Measurements from ENCODE around the gene STAC3. TPM values are rescaled to one million over a fixed set of nuclear protein-coding genes. Genes with fewer than 3 reads are reported as not detected.

Gene STAC3
- polyA plus RNA-seq, 12 donors = 178 to 563 (median 396) TPM; not detected in 1

- no peak for DNase-seq
These were observed 55.2 kb downstream of the STAC3 start for GRCh38 chr12:57195611-57196371.

DNA sequence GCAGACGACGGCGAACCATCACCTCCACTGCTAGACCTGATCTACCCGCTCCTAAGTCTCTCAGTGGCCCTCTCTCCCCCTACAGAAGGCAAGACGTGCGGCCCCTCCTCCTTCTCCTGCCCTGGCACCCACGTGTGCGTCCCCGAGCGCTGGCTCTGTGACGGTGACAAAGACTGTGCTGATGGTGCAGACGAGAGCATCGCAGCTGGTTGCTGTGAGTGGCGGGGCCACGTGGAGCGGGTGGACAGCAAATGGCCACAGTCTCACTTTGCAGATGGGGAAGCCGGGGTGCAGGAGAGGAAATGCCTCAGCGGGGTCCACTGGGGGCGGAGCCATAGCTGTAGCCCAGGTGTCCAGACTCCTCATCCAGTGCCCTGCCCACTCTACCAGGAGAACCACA is 55.8 kb downstream of the STAC3 start:
- no peak for DNase-seq

DNA sequence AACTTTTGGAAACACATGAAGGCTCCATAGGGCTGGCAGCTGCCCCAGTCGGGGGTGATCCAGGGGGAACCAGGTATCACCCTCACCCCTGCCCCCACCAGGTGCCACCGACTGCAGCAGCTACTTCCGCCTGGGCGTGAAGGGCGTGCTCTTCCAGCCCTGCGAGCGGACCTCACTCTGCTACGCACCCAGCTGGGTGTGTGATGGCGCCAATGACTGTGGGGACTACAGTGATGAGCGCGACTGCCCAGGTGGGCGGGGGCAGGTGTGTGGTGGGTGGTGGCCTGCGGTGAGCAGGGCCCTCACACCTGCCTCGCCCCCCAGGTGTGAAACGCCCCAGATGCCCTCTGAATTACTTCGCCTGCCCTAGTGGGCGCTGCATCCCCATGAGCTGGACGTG is 56.7 kb downstream of the STAC3 start:
- DNase-seq = no peak

DNA sequence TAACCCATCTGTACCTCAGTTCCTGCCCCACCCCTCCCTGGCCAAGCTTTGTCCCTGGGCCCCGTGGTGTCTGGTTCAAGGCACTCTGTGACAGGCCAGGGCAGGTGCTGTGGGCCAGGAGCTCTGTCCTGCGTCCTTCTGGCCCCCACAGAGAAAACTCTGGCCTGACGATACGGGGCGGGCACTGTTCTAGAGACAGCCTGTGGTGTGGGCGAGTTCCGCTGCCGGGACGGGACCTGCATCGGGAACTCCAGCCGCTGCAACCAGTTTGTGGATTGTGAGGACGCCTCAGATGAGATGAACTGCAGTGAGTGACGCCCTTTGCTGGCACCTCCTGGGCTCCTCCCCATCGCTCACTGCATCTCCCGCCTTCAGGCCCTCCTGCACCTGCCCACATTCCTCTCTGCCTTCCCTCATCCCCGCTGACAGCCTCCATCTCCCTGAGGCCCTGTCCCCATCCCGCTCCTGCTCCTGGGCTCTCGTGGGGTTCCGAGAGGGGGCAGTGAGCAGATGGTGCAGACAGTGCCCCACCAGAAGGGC is 57.2 kb downstream of the STAC3 start:
- DNase-seq = no peak

Other genes with a start within 250 kb of the STAC3 start
- 1 to 10 TPM in 11 of 12 donors, not detected in 1; 4.2 to 8.1 (median 6.3) TPM for gene ZBTB39, start 244.6 kb downstream of the STAC3 start, polyA plus RNA-seq (ENCODE audit: insufficient read length in 12 of 12)
- 1 to 10 TPM in 1 of 12 donors, under 1 TPM in 5, not detected in 6; 0.21 to 1.3 (median 0.63) TPM for gene TAC3, start 234.7 kb downstream of the STAC3 start, polyA plus RNA-seq (ENCODE audit: insufficient read length in 12 of 12)
- gene MYO1A, start 201.1 kb downstream of the STAC3 start, polyA plus RNA-seq (ENCODE audit: insufficient read length in 12 of 12) = 10 to 100 TPM in 1 of 12 donors, under 1 TPM in 5, not detected in 6; 0.05 to 34.7 (median 0.29) TPM
- gene NEMP1, start 172.4 kb downstream of the STAC3 start, polyA plus RNA-seq (ENCODE audit: insufficient read length in 12 of 12) = 100 to 1,000 TPM in 1 of 12 donors, 10 to 100 TPM in 11; 15.0 to 150 (median 22.3) TPM
- 10 to 100 TPM in 11 of 12 donors, not detected in 1; 22.3 to 59.0 (median 28.5) TPM for gene NAB2, start 162.1 kb downstream of the STAC3 start, polyA plus RNA-seq (ENCODE audit: insufficient read length in 12 of 12)
- 100 to 1,000 TPM in 1 of 12 donors, 10 to 100 TPM in 10, not detected in 1; 24.1 to 145 (median 40.5) TPM for gene STAT6, start 139.8 kb downstream of the STAC3 start, polyA plus RNA-seq (ENCODE audit: insufficient read length in 12 of 12)
- gene LRP1, start 122.7 kb downstream of the STAC3 start, polyA plus RNA-seq (ENCODE audit: insufficient read length in 12 of 12) = 100 to 1,000 TPM in 7 of 12 donors, 10 to 100 TPM in 4, not detected in 1; 81.0 to 163 (median 123) TPM
- 1 to 10 TPM in 4 of 12 donors, under 1 TPM in 5, not detected in 3; 0.41 to 1.5 (median 0.98) TPM for gene LRP1-AS, start 103.6 kb downstream of the STAC3 start, polyA plus RNA-seq (ENCODE audit: insufficient read length in 12 of 12)
- 10 to 100 TPM in 1 of 12 donors, 1 to 10 TPM in 9, not detected in 2; 1.7 to 18.1 (median 2.4) TPM for gene NXPH4, start 34.4 kb downstream of the STAC3 start, polyA plus RNA-seq (ENCODE audit: insufficient read length in 12 of 12)
- 10 to 100 TPM in 11 of 12 donors, not detected in 1; 50.8 to 97.5 (median 61.8) TPM for gene SHMT2, start 21.5 kb downstream of the STAC3 start, polyA plus RNA-seq (ENCODE audit: insufficient read length in 12 of 12)
- gene R3HDM2, start 179.9 kb upstream of the STAC3 start, polyA plus RNA-seq (ENCODE audit: insufficient read length in 12 of 12) = 10 to 100 TPM in 11 of 12 donors, not detected in 1; 36.4 to 92.7 (median 55.7) TPM
- gene INHBC, start 183.6 kb upstream of the STAC3 start, polyA plus RNA-seq (ENCODE audit: insufficient read length in 12 of 12) = under 1 TPM in 8 of 12 donors, not detected in 4; 0.07 to 0.33 (median 0.15) TPM
- 1 to 10 TPM in 10 of 12 donors, not detected in 2; 1.0 to 3.4 (median 2.2) TPM for gene INHBE, start 204.1 kb upstream of the STAC3 start, polyA plus RNA-seq (ENCODE audit: insufficient read length in 12 of 12)
- gene GLI1, start 208.6 kb upstream of the STAC3 start, polyA plus RNA-seq (ENCODE audit: insufficient read length in 12 of 12) = 10 to 100 TPM in 6 of 12 donors, 1 to 10 TPM in 5, not detected in 1; 4.9 to 48.6 (median 10.1) TPM
- 10 to 100 TPM in 2 of 12 donors, 1 to 10 TPM in 9, not detected in 1; 3.4 to 18.7 (median 5.6) TPM for gene ARHGAP9, start 228.7 kb upstream of the STAC3 start, polyA plus RNA-seq (ENCODE audit: insufficient read length in 12 of 12)
- 100 to 1,000 TPM in 4 of 12 donors, 10 to 100 TPM in 7, not detected in 1; 77.3 to 150 (median 93.0) TPM for gene MARS1, start 236.9 kb upstream of the STAC3 start, polyA plus RNA-seq (ENCODE audit: insufficient read length in 12 of 12)

Data from muscle of arm (tissue), 12 donors.